C1 segment of cervical spinal cord (tissue), 14 donors: Measurements from ENCODE around the gene MACROD2.
"Not testable (repeated sequence)": the region's sequence is repeated elsewhere in the genome, so short reads cannot be mapped to it uniquely, and the experiment has no call there.

Source experiments
- DNase-seq, 14 donors: peaks; one replicate each; lab custom pipeline; 2025; lab: John Stamatoyannopoulos, UW

The MACROD2 gene

GRCh38 chr20:14467104-14467827 lies 471.9 kb downstream of the MACROD2 start:
- DNase-seq: not testable (repeated sequence)

DNA sequence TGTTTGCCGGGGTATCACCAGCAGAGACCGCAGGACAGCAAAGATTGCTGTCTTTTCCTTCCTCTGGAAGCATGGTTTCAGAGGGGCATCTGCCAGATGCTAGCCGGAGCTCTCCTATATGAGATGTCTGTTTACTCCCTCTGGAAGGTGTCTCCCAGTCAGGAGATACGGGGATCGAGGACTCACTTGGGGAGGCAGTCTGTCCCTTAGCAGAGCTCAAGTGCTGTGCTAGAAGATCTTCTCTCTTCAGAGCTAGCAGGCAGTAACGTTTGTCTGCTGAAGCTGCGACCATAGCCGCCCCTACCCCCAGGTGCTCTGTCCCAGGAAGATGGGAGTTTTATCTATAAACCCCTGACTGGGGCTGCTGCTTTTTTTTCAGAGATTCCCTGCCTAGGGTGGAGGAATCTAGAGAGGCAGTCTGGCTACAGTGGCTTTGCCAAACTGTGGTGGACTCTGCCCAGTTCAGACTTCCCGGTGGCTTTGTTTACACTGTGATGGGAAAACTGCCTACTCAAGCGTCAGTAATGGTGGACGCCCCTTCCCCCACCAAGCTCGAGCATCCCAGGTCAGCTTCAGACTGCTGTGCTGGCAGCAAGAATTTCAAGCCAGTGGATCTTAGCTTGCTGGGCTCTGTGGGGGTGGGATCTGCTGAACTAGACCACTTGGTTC lies 475.0 kb downstream of the MACROD2 start:
- DNase-seq: peak in 4 of 14 donors; percentile 4 to 69 (median 10)

- DNase-seq: peak in 1 of 14 donors; percentile 52
These were observed 475.8 kb downstream of the MACROD2 start for GRCh38 chr20:14470977-14471661.

GRCh38 chr20:14477125-14477524 lies 481.8 kb downstream of the MACROD2 start:
- DNase-seq: no peak

DNA sequence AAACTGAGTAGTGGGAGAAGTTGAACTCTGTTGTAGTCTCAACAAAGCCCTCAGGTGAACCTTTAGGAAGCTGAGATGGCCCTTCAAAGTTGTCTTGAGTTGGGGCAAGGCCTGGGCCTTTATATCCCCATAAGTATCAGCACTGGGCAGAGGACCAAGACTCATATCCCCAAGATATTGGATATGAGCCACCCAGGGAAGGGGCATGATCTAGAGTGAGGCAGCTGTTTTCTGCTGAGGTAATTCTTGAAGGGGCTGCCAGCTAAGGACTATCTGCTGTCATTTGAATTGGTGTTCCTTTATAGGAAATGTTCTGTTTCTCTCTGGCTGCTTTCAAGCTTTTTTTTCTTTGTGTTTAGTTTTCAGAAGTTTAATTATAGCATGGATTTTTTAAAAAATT lies 482.8 kb downstream of the MACROD2 start:
- no peak for DNase-seq

DNA sequence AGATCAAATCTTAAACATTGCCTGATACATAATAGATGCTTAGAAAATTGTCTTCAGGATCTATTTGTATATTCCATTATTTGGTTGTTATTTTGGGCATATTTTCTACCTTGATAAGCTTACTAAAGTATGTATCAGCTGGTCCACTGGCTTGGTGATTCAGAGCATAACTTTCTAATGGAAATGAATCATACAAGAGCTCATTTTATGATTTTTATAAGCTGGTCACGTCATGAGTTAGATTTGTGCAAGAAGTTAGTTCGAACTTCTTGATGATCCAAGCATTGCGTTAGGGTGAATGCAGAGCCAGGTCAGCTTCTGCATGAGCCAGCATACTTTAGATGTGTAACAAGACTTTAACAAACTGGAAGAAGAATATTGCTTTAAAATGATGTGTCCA lies 486.5 kb downstream of the MACROD2 start:
- DNase-seq: no peak

DNA sequence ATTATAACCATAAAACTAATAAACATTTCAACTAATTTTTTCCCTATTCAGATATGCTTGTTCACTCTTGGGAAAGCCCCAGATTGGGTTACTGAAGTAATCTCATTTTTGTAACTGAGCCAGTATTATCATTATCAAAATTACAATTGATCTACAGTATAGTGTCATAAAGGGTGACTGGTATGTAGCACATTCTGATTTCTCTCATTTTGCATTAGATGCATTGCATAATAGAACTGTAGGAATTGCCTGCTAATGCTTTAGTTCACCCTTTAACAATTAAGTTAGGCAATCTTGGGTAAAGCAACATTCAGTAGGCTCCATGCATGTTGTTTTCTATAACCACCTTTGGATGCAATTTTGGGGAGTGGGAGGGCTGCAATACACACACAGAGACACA lies 492.9 kb downstream of the MACROD2 start:
- no peak for DNase-seq

GRCh38 chr20:14488756-14489479 lies 493.6 kb downstream of the MACROD2 start:
- DNase-seq: no peak

DNA sequence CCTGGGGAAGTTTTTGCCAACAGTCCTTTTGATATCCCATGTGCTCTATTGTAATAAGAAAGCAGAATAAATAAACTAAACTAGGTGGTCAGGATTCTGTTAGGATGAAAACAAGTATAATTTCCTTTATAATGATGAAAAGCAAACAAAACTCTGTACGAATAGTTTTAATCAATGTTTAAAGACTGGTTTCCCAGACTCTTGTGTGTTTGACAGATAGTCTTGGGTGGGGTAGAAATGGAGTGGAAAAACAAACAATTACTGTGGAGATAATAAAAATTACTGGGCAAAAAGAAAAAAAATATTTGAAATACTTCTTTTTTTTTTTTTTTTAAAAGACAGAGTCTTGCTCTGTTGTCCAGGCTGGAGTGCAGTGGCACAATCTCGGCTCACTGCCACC lies 494.2 kb downstream of the MACROD2 start:
- no peak for DNase-seq

DNA sequence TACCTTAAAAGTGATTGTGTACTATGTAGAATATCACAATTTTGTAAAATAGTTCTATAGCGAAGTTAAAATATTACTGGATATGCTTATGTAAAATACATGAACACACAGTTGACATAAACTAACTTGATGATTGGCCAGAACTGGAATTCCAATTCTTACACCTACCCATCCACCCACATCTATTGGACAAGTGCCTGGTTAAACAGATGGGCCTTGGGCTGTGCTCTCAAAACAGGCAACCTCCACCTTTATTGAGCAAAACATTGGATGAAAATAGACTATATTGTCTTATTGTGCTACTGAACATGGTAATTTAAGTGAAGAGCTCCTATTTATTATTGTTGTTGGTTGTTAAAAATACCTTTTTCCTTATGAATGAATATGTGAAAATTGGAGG lies 496.1 kb downstream of the MACROD2 start:
- peak in 1 of 14 donors; percentile 89 for DNase-seq

DNA sequence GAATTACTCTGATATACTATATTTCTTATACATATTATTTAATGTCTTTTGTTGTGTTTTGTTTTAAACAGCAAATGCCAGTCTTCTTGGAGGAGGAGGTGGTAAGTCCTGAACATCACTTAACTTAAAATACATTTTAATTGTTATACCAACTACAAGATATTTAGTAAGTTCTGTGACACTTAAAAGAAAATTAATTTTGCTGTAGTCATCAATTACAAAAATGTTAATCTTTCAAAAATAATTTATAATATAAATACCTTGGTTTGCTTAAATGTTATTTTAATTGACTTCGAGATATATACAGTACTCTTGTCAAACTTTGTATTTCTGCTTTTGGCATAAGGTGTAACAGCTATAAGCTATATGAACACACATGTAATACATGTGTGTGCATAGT lies 498.1 kb downstream of the MACROD2 start:
- no peak for DNase-seq

DNA sequence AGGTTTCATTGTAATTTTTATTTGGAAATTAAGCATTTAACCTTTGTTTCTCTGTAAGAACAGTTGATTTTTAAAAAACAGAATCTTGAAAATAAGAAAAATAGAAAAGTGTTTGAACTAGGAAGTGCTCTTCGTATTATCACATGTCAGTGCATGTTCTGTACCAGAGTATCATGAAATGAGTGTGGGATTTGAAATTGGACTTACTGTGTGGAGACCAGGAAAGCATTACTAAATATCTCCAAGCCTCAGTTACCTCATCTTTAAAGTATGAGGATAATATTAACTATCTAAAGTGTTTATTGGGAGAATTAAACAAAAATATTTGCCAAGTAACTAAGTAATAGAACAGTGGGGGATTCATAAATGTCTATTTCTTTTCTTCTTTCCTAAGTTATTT lies 499.0 kb downstream of the MACROD2 start:
- no peak for DNase-seq

DNA sequence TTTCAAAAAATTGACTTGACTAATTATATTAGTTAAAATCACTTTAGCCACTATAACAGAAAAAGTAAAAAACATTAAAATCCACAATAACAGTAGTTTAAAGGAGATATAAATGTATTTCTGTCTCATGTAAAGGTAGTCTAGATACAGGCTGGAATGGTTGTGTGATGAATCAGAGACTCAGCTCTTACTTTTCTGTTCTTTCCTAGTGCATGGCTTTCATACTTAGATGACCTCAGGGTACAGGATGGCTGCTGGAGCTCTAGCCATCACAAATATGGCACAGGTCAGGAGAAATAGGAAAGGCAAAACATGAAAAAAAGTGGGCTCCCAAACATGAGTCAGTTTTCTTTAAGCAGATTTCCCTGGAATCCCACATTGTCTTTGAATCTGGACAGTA lies 499.8 kb downstream of the MACROD2 start:
- DNase-seq: no peak

- DNase-seq: no peak
These were observed 501.7 kb downstream of the MACROD2 start for GRCh38 chr20:14497004-14497403.

- peak in 3 of 14 donors; percentile 1 to 13 (median 2) for DNase-seq
These were observed 503.5 kb downstream of the MACROD2 start for GRCh38 chr20:14498772-14499171.

DNA sequence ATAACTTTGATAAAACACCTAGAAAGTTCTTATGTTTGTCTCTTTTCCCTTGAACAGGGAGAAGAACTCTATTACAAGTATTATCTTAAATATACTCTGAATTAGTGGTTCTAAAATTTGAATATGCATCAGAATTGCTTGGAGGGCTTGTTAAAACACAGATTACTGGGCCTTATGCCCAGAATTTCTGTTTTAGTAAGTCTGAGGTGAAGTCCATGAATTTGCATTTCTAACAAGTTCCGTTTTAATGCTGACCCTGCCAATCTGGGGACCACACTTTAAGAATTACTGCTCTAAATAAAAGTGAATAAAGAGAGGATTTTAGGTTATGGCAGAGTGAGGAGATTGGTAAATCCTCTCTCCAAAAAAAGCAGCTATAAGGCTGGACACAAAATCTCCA lies 510.2 kb downstream of the MACROD2 start:
- DNase-seq: no peak

- no peak for DNase-seq
These were observed 512.4 kb downstream of the MACROD2 start for GRCh38 chr20:14507711-14508110.

DNA sequence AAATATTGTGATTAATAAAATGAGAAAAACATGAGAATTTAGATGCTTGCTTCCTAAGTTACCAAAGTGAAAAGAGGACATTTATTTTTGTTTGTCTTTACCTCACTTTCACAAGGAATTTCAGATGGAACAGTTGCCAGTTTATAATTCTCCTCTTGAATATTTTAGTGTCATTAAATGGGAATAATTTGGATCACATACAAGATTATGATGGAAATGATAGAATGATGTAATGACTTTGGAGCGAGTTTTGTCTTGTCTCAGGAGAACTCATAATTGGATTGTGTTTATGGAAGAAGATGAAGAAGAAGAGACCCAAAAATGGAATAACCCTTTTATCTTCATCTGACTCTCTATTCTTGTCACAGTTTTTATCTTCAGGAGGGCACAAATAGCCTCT lies 515.0 kb downstream of the MACROD2 start:
- no peak for DNase-seq

GRCh38 chr20:14512839-14513238 lies 517.5 kb downstream of the MACROD2 start:
- no peak for DNase-seq

DNA sequence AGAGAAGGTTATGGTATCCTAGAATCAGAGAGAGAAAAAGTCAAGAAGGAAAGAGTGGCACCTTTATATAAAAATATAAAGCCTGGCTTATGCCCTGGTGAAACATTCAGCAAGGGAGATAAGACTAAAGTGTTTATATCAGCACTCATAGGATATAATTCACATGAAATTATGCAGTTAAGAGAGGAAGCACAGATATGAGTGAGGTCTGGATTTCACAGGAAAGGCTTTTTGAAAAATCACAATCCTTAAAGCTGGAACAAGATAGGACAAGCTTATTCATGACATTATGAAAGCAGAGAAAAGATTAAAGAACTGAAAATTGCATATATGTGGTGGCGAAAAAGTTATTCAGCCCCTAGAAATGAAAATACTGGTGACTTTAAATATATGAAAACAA lies 523.3 kb downstream of the MACROD2 start:
- no peak for DNase-seq

GRCh38 chr20:14521016-14521415 lies 525.7 kb downstream of the MACROD2 start:
- DNase-seq: peak in 1 of 14 donors; percentile 24

GRCh38 chr20:14521436-14521835 lies 526.1 kb downstream of the MACROD2 start:
- DNase-seq: no peak
